Measurements from ENCODE around the gene RASAL1. TPM values are rescaled to one million over a fixed set of nuclear protein-coding genes. Genes with fewer than 3 reads are reported as not detected.

RASAL1 gene
- total and polyA plus RNA-seq, 2 donors (not counting 1 experiment from before 2014, with no cell fraction given), result not detected

DNA sequence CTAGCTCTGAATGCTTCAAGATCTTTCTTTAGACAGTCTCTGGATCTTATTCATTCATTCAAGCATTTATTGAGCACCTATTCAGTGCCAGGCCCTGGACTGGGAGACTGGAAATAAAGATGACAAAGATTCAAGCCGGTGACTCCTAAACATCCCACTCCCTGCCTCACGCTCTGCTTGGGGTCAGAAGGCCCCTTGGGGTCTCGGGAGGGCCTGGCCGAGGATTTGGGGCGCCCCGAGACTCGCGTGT lies 79.3 kb downstream of the RASAL1 start:
- Histone ChIP-seq H3K9me3 (ENCODE audit: control insufficient read depth, insufficient read depth, low read depth, low read length) (no peaks in the 10 kb centered on the region), H3K36me3 (ENCODE audit: control insufficient read depth, insufficient read depth, low read length) (no peaks in the 10 kb centered on the region), H4K20me1 (ENCODE audit: control insufficient read depth, extremely low read depth, insufficient read depth, low read length) (peaks cover 2% of the 10 kb centered on the region), H3K27me3 (ENCODE audit: control insufficient read depth, insufficient read depth, low read length) (peaks cover 9% of the 10 kb centered on the region), H3K4me1 (ENCODE audit: control insufficient read depth, extremely low read depth, insufficient read depth, low read length) (no peaks in the 10 kb centered on the region), H3K9ac (ENCODE audit: insufficient read depth, low read length) (no peak overlapping the region), H3K27ac (ENCODE audit: insufficient read depth, low read length) (no peak overlapping the region), H3K4me3 (replicated peaks in 1 of 4; ENCODE audit: control extremely low read depth in 1 of 4, insufficient read depth in 1 of 4, low read depth in 3 of 4, low read length in 4 of 4) (peak overlapping the region in 1 of 4 experiments; percentile 35), H3K4me2 (ENCODE audit: extremely low read depth, insufficient read depth, low read length) (no peak overlapping the region), H3K79me2 (ENCODE audit: control insufficient read depth, insufficient read depth, low read length) (no peaks in the 10 kb centered on the region), H2AFZ (ENCODE audit: low read length) (no peak overlapping the region)
- no peak for DNase-seq (ENCODE audit: low read depth in 2 of 2)
- no peak for TF ChIP-seq EZH2 (IDR thresholded peaks at IDR 0.05; ENCODE audit: low read length, missing control alignments)
- TF ChIP-seq, protein P1, sequence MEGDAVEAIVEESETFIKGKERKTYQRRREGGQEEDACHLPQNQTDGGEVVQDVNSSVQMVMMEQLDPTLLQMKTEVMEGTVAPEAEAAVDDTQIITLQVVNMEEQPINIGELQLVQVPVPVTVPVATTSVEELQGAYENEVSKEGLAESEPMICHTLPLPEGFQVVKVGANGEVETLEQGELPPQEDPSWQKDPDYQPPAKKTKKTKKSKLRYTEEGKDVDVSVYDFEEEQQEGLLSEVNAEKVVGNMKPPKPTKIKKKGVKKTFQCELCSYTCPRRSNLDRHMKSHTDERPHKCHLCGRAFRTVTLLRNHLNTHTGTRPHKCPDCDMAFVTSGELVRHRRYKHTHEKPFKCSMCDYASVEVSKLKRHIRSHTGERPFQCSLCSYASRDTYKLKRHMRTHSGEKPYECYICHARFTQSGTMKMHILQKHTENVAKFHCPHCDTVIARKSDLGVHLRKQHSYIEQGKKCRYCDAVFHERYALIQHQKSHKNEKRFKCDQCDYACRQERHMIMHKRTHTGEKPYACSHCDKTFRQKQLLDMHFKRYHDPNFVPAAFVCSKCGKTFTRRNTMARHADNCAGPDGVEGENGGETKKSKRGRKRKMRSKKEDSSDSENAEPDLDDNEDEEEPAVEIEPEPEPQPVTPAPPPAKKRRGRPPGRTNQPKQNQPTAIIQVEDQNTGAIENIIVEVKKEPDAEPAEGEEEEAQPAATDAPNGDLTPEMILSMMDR (conservative IDR thresholded peaks at IDR 0.05 in 1 of 2, IDR thresholded peaks at IDR 0.05 in 1 of 2; ENCODE audit: low read depth in 1 of 2, low read length in 2 of 2), result no peak

DNA sequence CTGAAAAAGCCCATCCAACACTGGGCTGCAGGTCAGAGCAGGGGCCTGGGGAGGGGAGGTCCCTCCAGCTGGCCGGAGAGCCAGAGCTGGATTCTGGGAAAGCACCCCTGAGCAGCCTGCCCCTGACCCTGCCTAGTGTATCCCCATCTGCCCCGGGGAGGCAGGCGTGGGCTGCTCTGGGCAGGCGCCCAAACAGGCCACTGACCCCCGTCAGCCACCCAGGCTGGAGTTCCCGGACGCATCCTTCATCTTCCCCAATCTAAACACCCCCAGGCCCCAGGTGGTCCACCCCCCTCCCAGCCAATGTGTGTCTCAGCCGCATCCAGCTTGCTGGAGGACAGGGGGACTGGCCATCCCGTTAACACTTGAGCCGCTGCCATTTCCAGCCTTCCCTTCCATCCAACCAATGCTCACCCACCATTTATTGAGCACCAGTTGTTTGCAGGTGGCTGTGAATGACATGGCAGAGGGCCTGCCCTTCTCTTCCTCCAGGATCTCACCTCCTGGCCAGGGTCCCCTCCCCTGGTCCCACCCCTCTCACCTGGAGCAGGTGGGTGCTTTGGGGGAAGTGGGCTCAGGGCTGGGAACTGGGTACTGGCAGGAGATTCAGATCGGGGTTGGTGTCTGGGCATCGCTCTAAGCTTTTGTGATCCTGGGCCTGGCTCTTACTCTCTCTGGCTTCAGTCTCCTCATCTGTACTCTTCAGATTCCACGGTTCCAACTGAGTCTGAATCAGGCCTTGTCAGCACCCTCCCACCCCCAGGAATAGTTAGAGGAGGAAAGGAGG lies 79.8 kb downstream of the RASAL1 start:
- Histone ChIP-seq H3K9ac (ENCODE audit: insufficient read depth, low read length) (no peak overlapping the region), H3K4me2 (ENCODE audit: extremely low read depth, insufficient read depth, low read length) (no peak overlapping the region), H3K27me3 (ENCODE audit: control insufficient read depth, insufficient read depth, low read length) (peaks cover 9% of the 10 kb centered on the region), H3K9me3 (ENCODE audit: control insufficient read depth, insufficient read depth, low read depth, low read length) (no peaks in the 10 kb centered on the region), H3K4me3 (replicated peaks in 1 of 4; ENCODE audit: control extremely low read depth in 1 of 4, insufficient read depth in 1 of 4, low read depth in 3 of 4, low read length in 4 of 4) (no peak overlapping the region), H2AFZ (ENCODE audit: low read length) (no peak overlapping the region), H3K27ac (ENCODE audit: insufficient read depth, low read length) (no peak overlapping the region), H3K79me2 (ENCODE audit: control insufficient read depth, insufficient read depth, low read length) (no peaks in the 10 kb centered on the region), H3K36me3 (ENCODE audit: control insufficient read depth, insufficient read depth, low read length) (no peaks in the 10 kb centered on the region), H4K20me1 (ENCODE audit: control insufficient read depth, extremely low read depth, insufficient read depth, low read length) (peaks cover 2% of the 10 kb centered on the region), H3K4me1 (ENCODE audit: control insufficient read depth, extremely low read depth, insufficient read depth, low read length) (no peaks in the 10 kb centered on the region)
- no peak for DNase-seq (ENCODE audit: low read depth in 2 of 2)
- TF ChIP-seq, protein P1 (conservative IDR thresholded peaks at IDR 0.05 in 1 of 2, IDR thresholded peaks at IDR 0.05 in 1 of 2; ENCODE audit: low read depth in 1 of 2, low read length in 2 of 2), result no peak
- no peak for TF ChIP-seq EZH2 (IDR thresholded peaks at IDR 0.05; ENCODE audit: low read length, missing control alignments)

DNA sequence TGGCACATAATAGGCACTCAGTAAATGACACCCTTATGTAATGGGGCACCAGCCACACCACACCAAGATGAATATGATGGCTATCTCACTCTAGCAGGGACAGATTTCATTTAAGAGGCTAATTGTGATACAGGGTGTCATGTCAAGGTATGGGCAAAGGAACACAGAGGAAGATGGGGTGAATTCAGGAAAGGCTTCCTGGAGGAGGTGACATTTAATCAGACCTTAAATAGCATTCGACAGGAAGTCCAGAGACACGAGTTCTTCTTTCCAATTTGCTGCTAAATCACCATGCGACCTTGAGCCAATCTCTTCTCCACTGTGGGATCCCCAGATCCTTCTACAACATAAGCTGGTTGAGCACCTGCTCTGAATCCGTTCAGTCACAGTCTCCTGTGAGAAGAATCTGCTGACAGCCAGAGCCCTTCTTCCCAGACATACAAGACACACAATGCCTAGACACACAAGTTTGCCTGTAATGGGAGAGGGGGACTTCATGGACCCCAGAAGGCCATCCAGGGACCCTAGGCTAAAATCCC lies 80.5 kb downstream of the RASAL1 start:
- Histone ChIP-seq H3K4me3 (replicated peaks in 1 of 4; ENCODE audit: control extremely low read depth in 1 of 4, insufficient read depth in 1 of 4, low read depth in 3 of 4, low read length in 4 of 4) (no peak overlapping the region), H3K27me3 (ENCODE audit: control insufficient read depth, insufficient read depth, low read length) (peaks cover 9% of the 10 kb centered on the region), H2AFZ (ENCODE audit: low read length) (no peak overlapping the region), H3K9ac (ENCODE audit: insufficient read depth, low read length) (no peak overlapping the region), H3K4me2 (ENCODE audit: extremely low read depth, insufficient read depth, low read length) (no peak overlapping the region), H3K9me3 (ENCODE audit: control insufficient read depth, insufficient read depth, low read depth, low read length) (no peaks in the 10 kb centered on the region), H3K79me2 (ENCODE audit: control insufficient read depth, insufficient read depth, low read length) (no peaks in the 10 kb centered on the region), H3K36me3 (ENCODE audit: control insufficient read depth, insufficient read depth, low read length) (no peaks in the 10 kb centered on the region), H3K27ac (ENCODE audit: insufficient read depth, low read length) (no peak overlapping the region), H4K20me1 (ENCODE audit: control insufficient read depth, extremely low read depth, insufficient read depth, low read length) (peaks cover 2% of the 10 kb centered on the region), H3K4me1 (ENCODE audit: control insufficient read depth, extremely low read depth, insufficient read depth, low read length) (no peaks in the 10 kb centered on the region)
- no peak for TF ChIP-seq EZH2 (IDR thresholded peaks at IDR 0.05; ENCODE audit: low read length, missing control alignments)
- TF ChIP-seq, protein P1 (conservative IDR thresholded peaks at IDR 0.05 in 1 of 2, IDR thresholded peaks at IDR 0.05 in 1 of 2; ENCODE audit: low read depth in 1 of 2, low read length in 2 of 2), result no peak
- DNase-seq (ENCODE audit: low read depth in 2 of 2), result no peak

Measured in fibroblast of lung (primary cell).